NCI-H2107 (cell line): ENCODE measurements around the gene WNT9A.

Source experiments
- DNase-seq: peaks from one replicate; lab custom pipeline; 2025; lab: John Stamatoyannopoulos, UW

The WNT9A gene

DNA sequence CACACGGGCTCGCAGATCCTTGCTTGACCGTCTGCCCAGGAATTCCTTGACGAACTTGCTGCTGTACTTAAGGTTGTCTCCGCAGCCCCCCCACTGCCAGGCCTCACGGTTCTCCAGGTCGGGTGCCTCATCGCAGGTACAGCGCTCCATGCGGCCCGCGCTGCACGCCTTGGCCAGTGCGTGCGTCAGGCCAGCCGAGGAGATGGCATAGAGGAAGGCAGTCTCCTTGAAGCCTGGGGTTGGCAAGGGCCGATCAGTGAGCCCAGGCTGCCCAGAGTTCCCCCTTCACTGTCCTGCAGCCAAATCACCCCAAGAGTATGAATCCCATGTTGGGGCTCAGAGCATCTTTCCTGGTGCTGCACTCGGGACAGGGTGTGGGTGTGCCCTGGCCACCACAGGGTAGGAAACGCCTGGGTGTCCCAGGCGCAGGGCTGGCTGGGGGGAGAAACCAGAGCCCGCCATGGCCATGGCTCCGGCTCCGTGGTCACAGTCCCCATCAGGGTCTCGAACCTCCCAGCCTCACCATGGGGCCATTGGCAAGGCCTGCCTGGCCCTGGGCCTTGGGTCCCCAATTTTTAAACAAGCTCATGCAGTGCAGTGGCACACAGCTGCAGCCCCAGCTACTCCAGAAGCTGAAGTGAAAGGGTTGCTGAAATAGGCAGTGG, 23.4 kb downstream of the WNT9A start:
- no peak for DNase-seq

DNA sequence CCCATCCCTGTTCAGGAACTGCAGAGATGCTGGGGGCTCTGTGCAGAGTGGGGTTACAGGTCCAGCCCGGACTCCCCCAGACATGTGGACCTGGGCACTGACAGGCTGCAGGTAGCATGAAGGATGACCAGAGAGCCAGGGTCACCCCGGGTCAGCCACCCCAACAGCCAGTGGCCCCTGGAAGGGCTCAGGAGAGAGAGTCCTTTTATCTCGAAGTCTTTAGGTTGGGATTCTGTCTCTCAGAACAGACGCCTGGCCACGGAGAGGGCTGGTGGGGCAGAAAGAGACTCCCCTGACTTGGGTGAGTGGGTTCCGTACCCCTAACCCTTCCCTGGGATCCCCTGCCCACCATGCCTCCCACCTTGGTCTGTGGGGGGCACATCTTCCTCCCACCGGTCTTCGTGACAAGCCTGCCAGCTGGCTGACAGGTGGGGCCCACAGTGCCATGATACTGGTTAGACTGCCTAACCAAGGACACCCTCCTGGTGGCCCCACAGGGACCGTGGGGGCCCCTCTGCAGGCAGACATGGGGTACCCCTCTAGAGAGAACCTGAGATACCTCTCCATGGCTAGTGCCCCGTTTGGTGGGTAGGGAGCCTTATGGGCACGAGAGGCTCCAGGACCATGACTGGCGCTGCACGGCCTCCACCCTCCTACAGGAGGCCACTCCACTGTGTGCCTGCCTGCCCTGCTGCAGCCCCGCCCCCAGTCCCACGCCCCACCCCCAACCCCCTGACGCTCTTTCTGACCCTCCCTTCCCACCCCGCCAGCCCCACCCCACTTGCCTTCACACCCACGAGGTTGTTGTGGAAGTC, 24.2 kb downstream of the WNT9A start:
- no peak for DNase-seq

DNA sequence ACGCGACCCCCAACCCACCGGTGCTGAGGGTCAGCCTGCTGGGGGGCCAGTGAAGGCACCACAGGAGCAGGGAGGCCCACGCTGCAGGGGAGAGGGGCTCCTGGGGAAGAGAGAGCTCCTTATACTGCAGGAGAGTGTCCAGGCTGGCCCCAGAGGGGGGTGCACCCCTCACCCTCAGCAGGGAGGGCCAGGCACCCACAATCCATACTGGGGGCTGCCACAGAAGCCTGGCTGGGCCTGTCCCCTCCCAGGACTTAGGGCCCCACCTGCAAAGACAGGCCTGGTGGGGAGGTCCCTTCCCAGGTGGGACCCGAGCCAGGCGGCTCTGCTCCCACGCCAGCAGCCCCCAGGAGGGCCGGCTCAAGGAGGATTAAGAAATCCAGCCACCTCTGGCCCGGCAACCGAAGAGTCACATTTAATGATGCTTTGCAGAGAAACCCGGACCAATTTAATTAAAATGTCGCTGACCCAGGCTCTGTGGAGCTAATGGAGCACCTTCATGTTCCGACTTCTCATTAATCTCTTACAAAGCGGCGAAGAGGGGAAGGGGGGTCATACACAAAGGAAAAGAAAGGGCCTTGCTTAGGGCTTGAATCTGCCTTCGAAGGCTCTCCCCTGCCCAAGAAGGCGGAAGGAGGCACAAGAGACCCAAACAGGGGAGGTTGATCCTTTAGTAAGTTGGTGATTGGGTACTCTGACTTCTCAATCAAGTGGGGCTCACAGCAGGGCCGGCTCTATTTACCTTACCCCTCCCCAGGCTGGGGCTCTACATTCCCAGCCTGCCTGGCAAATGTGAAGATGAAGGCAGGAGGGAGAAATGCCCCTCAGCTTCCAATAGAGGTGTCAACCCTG, 25.0 kb downstream of the WNT9A start:
- DNase-seq = no peak

DNA sequence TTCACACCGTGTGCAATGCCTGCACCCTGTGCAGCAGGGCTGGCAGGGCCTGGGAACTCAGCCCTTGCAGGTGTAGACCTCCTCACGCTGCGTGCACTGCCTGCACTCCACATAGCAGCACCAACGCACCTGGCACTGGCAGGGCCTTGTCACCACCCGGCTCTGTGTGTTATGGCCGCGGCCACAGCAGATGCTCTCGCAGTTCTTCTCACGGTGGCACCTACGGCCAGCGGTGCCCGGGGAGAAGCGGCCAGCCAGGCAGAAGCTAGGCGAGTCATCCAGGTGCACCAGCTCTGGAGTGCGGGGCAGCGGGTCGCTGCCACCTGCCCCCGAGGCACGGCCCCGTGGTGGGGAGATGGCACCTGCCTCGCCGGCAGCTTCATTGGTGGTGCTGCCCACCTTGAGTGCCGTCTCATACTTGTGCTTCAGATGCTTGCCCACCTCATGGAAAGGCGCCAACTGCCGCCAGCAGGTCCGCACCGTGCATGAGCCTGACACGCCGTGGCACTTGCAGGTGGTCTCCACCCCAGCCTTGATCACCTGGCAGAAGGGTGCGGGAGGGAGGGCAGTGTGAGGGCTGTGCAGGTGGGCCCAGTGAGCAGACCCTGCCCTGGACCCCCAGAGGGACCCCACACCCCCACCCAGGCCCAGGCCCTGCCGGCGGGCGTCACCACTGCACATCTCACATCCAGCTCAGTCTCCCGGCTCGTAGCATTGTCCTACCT, 26.1 kb downstream of the WNT9A start:
- no peak for DNase-seq

DNA sequence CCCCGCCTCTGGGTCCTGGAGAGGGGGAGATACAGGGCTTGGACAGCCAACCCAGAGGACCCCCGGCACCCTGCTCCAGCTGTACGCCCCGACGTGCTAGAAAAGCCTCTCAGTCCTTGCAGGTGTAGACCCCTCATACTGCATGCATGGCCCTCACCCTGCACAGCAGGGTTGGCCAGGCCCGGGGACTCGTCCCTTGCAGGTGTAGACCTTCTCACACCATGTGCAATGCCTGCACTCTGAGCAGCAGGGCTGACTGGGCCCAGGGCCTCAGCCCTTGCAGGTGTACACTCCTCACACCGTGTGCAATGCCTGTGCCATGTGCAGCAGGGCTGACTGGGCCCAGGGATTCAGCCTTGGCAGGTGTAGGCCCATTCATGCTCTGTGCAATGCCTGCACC, 26.8 kb downstream of the WNT9A start:
- no peak for DNase-seq

DNA sequence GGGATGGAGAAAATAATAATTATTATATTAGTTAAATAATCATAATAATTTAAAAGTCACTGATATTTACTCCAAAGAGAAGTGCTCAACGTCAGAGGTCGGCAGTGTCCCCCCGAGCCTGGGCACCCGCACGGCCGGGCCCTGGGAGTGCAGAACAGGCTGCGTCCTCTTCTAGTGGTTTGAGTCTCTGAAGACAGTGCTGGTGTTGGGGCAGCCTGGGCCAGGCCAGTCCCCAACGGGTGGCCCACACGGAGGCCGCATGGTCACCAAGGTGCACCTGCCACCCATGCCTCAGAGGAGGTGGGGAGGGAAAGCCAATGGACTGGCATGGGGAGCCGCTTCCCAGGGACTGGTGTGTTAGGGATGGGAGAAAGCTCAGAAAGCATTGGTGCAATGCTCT, 27.3 kb downstream of the WNT9A start:
- no peak for DNase-seq

DNA sequence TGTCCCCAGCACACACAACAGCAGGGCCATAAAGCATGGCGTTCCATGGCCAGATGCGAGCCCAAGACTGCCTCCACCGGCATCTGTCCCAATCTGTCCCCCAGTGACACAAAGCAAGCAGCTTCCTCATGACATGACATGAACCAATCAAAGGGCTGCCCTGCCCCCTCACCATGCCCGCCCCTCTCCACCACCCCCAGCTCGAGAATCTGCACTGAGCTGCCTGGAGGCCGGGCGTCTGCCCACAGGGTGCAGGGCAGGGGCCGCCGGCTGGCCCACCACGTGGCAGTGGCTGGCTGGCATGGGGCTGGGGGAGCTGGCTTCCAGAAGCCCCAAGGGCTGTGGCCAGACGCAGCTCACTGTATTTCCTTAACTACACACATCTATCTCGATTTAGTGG, 27.8 kb downstream of the WNT9A start:
- DNase-seq = no peak

DNA sequence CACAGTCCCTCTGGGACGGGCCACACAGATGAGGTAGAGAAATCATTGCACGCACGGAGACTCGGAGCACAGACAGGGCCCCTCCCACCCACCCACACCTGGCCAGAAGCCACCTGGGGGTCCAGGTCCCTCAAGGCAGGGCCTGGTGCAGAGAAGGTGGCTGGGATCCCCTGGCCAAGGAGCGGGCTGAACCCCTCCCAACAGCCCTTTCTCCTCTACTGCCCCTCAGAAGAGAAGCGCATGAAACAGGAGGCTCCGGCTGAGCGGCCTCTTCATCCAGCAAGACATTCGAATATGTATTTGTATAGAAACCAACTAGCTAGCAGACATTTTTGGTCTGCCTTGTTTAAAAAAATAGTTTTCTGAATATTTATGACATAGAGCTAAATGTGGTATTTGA, 29.0 kb downstream of the WNT9A start:
- DNase-seq = no peak

DNA sequence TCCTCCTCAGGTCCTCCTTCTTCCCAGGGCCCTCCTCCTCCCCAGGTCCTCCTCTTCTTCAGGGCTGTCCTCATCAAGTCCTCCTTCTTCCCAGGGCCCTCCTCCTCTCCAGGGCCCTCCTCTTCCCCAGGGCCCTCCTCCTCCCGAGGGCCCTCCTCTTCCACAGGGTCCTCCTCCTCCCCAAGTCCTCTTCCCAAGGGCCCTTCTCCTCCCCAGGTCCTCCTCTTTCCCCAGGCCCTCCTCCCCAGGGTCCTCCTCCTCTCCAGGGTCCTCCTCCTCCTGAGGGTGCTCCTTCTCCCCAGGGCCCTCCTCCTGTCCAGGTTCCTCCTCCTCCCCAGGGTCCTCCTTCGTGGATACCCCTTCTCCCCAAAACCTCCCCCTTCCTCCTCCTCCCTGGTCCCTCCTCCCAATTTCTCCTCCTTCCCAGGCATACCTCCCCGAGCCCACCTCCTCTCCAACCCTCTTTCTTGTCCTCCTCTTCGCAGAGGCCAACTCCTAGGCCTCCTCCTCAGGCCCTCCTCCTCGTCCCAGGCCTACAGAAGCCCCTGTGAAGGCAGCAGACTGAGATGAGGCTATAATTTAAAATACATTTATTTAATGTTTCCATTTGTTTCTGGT, 29.5 kb downstream of the WNT9A start:
- DNase-seq = no peak

DNA sequence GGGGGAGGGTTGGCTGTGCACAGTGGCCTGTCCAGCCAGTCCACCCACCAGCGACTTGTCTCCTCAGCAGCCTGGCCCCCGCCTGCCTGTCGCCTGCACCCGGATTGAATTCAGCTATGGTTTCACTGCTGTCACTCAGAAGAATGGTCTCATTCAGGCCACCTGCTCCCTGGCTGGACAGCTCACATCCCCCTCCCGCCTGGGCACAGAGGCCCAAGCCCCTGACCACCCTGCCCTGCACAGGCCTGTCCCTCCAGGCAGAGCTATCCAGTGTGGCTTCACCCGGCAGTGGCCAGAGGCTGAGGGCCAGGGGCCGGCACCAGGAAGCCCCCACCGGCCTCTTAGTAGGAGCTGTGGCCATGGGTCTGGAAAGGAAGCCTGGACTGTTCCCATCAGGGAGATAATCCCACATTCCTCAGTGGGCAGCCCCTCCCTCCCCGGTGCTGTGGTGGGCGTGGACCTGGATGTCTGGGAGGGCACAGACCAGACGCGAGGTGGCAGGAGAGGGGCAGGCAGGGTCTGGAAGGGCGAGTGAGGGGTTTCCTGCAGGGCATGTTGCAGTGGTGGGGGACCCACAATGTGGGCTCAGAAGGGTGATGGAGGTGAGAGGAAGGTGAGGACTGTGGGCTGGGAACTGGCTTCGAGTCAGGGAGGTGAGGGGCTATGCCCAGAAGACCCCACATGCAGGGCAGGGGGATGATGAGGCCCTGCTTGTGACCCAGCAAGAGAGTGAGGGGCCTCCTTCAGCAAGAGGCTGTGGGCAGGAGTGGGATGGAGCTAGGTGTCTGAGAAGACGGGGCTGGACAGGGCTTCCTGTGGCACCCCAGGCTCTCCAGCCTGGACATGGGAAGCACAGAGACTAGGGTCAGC, 30.4 kb downstream of the WNT9A start:
- no peak for DNase-seq

DNA sequence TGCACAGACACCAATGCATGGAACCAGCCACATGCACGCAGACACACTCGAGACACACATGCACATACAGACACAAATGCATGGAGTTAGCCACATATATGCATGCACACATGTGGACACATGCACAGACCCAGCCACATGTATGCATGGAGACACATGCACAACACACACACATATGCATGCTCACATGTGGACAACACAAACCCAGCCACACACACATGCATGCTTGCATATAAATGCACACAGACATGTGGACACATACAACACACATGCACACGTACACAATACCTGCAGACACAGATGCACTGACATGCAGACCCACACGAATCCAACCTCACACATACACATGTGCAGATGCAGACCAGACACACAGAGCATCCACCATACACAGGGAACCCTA, 31.1 kb downstream of the WNT9A start:
- no peak for DNase-seq

DNA sequence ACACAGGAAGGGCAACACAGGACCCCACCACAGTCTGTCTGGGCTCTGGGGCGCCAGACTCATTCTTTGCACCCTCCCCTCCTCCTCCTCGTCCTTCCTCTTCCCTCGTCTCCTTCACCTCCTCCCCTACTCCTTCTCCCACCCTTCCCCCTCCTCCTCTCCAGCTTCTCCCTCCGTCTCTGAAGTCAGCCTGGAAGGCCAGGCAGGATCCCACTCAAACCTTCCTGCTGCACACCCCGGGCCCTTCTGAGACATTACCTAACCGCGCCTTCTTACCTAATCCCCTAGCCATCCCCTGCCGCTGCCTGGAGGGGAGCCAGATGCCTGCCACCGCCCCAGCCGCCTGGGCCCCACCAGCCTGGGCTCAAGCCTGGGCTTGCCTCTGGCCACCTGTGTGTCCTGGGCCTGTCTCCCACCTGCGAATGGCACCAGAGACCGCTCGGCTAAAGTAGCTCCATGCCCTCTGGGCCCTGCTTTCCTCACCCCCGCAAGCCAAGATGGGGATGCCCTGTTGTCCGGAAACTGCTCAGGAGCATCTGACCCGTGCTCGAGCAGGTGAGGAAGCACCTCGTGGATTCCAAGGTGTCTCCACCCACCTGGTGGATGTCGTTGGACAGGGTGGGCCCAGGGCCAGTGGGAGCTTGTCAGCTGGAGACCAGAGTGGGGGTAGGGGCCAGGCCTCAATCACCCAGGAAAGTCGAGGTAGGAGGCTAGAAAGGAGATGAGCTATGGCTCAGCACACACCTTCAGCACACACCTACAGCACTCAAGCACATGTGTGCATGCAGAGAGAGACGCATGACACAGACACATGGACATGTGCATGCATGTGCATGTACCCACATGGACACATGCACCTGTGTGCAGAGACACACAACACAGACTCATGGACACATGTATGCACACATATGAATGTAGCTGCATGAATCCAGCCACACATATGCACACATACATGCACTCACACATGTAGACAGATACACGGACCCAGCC, 31.9 kb downstream of the WNT9A start:
- DNase-seq = no peak

DNA sequence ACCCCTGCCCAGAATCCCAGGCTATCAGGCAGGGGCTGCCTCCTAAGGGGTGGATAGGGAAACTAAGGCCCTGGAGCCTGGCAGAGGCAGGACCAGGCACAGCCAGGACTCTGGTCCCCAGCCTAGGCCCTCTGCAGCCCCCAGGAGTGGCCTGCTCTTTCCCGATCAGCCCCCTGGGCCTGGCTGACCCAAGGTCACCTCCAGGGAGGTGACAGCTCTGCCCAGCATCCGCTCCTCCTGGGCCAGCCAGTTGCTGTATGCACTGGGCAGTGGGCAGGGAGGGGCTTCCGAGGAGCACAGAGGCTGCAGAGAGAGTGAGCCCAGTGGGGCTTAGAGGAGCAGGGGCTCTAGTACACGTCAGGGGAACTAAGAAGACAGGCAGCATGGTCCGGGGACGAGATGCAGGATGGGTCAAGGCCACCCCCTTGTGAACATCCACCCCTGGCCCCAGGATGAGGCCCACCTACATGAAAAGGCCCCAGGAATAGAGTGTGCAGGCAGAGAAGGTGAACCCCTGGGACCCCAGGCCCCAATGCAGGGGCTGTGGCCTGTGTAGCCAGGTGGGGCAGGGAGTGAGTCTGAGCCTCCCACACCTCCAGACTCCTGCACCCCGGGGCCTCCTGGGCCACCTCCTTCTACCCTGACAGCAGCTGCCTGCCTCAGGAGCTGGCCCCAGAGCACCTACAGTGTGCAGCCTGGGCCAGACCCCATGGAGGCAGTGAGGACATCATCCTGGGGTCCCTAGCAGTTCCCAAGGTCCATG, 32.8 kb downstream of the WNT9A start:
- DNase-seq = no peak

DNA sequence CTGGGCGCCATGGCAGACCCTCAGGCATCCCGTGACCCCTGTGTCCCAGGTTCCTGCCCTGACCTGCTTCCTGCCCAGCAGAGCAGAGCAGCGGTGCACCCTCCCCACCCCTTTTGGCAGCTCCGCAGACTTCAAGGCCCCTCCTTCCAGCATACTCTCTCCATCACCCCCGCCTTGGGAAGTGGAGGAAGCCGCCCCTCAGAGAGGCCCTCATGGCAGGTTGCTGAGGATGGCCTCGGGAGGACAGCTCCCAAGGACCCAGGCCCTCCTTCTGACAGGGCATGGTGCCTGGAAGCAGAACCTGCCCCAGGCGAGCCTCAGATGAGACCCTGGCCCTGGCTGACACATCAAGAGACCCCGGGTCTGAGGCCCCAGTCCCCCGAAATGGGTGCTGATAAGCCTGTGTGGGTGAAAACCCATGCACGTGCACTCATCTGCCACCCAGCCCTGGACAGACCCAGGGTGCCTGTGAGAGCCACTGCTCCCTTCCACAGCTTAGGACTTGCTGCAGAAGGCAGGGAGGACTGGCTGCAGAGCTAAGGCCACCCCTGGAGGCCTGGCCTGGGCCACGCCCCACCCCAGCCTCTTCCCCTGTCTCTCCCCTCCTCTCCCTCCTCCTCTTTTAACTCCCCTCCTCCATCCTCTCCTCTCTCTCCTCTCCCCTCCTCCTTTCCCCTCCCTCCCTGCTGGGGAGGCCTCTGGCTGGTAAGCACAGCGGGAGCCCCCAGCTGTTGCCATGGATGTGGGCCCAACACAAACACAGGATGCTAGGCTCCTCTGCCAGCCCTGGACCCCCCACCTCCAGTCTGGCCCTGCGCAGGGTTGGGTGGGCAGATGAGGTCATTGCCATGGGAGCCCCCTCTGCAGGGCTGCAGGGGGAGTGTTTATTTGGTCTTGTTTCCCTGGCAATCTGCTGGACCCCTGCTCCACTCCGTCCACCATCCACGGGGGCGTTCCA, 33.7 kb downstream of the WNT9A start:
- DNase-seq = no peak

DNA sequence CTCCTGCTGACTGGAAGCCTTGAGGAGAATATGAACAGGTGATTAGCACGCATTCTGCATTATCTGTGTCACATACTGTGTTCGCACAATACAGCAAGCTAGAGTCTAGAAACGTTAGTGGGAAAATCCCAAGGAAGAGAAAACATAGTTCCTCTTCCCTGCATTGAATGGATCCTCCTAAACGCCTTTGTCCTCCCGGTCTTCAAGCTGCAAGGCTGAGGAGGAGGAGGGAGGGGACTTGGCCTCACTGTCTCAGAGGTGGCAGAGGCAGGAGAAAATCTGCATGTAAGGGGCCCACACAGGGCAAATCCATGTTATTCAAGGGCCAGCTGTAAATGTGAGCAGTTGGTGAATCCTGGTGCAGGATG, 34.4 kb downstream of the WNT9A start:
- no peak for DNase-seq

DNA sequence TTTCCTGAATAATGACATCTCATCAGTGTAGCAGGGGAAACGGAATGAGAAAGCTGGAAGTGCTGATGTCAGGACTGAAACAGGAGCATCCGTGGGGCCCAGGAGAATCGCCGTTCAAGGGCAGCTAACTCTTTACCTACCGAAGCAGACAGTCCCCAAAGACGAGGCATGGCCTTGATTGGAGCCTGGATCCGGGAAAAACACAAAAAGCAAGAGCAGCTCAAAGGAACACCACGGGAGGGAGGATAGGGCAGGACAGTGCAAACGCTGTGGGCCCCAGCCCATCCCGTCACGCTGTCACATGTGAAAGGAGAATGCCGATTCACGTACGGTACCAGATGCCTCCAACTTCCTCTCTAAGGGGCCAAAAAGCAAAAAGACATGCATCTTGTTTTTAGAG, 34.9 kb downstream of the WNT9A start:
- no peak for DNase-seq

DNA sequence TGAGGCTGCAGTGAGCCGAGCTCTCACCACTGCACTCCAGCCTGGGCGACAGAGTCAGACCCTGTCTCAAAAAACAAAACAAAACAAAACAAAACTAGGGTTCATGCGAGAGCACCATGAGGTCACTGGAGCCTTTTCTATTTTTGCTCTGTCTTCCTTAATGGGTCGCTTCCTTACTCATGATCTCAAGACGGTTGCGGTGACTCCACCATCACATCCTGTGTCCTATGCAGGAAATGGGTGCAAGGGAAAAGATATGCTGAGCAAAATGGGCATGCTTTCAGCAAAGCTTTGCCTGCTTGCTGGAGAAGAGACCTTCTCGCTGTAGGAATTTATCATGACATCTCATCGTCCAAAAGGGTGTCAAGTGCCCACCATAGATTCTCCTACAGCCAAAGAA, 36.4 kb downstream of the WNT9A start:
- DNase-seq = no peak
